ENCODE data around the gene C2orf80. TPM values are rescaled to one million over a fixed set of nuclear protein-coding genes. Genes with fewer than 3 reads are reported as not detected.

Gene C2orf80
- polyA plus RNA-seq, 1 donor from 2014 or later, result 71.5 TPM

DNA sequence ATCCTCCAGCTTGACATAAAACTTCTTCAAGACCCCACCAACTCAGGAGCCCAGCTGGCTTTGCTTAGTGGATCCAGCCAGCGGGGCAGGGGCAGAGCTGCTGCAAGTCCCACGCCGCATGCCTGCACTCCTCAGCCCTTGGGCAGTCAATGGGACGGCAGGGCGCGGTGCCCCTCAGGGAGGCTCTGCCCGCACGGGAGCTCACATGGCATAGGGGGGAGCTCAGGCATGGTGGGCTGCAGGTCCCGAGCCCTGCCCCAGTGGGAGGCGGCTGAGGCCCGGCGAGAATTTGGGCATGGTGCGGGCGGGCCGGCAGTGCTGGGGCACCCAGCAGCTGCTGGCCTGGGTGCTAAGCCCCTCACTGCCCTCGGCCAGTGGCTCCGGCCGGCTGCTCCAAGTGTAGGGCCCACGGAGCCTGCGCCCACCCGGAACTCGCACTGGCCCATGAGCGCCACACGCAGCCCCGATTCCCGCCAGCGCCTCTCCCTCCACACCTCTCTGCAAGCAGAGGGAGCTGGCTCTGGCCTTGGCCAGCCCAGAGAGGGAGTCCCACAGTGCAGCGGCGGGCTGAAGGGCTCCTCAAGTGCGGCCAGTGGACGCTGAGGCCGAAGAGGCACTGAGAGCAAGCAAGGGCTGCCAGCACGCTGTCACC is 37.9 kb upstream of the C2orf80 start:
- H3F3A ChIP-seq (ENCODE audit: insufficient read depth, low read length, poor library complexity, severe bottlenecking), result no peaks in the 10 kb centered on the region
- H2AFZ ChIP-seq (ENCODE audit: low read depth, low read length), result no peak overlapping the region

GRCh38 chr2:208224802-208225201 is 35.0 kb upstream of the C2orf80 start:
- H3K9me3 ChIP-seq (ENCODE audit: low read length), result no peaks in the 10 kb centered on the region
- H3K79me2 ChIP-seq (replicated peaks; ENCODE audit: insufficient read depth, low read length), result no peaks in the 10 kb centered on the region
- no peaks in the 10 kb centered on the region for H4K20me1 ChIP-seq (ENCODE audit: insufficient read depth)
- TF ChIP-seq EZH2 (IDR thresholded peaks at IDR 0.05; ENCODE audit: borderline replicate concordance, insufficient read depth, low read length, poor library complexity, severe bottlenecking) (no peak), CTCF (IDR thresholded peaks at IDR 0.05; ENCODE audit: poor library complexity, severe bottlenecking) (no peak), EP300 (conservative IDR thresholded peaks at IDR 0.05; ENCODE audit: poor library complexity, severe bottlenecking) (no peak)
- no peaks in the 10 kb centered on the region for H3K36me3 ChIP-seq (ENCODE audit: insufficient read depth, low read length)
- no peak overlapping the region for H3K27ac ChIP-seq (ENCODE audit: low read length)
- no peak overlapping the region for H3K4me3 ChIP-seq (ENCODE audit: low read length)
- no peak overlapping the region for H3K4me2 ChIP-seq (ENCODE audit: low read length)
- H3F3A ChIP-seq (ENCODE audit: insufficient read depth, low read length, poor library complexity, severe bottlenecking), result no peaks in the 10 kb centered on the region
- no peaks in the 10 kb centered on the region for H3K9me2 ChIP-seq (ENCODE audit: insufficient read depth, low read length)
- no peak overlapping the region for H3K9ac ChIP-seq (ENCODE audit: low read length)
- no peaks in the 10 kb centered on the region for H3K27me3 ChIP-seq (ENCODE audit: insufficient read depth, low read depth, low read length)
- no peak overlapping the region for H2AFZ ChIP-seq (ENCODE audit: low read depth, low read length)

More for the DNA sequence above, 37.9 kb upstream of the C2orf80 start:
- H3K9me2 ChIP-seq (ENCODE audit: insufficient read depth, low read length), result no peaks in the 10 kb centered on the region
- H3K9ac ChIP-seq (ENCODE audit: low read length), result no peak overlapping the region
- H4K20me1 ChIP-seq (ENCODE audit: insufficient read depth), result no peaks in the 10 kb centered on the region
- no peaks in the 10 kb centered on the region for H3K79me2 ChIP-seq (replicated peaks; ENCODE audit: insufficient read depth, low read length)
- H3K4me2 ChIP-seq (ENCODE audit: low read length), result no peak overlapping the region
- no peaks in the 10 kb centered on the region for H3K36me3 ChIP-seq (ENCODE audit: insufficient read depth, low read length)
- no peak for TF ChIP-seq EZH2 (IDR thresholded peaks at IDR 0.05; ENCODE audit: borderline replicate concordance, insufficient read depth, low read length, poor library complexity, severe bottlenecking)
- TF ChIP-seq POLR2AphosphoS5 (IDR thresholded peaks at IDR 0.05), result no peak
- no peak for TF ChIP-seq TAF1 (IDR thresholded peaks at IDR 0.05; ENCODE audit: low read depth)
- no peak for TF ChIP-seq REST (IDR thresholded peaks at IDR 0.05; ENCODE audit: borderline replicate concordance)
- no peak for TF ChIP-seq SMC3 (conservative IDR thresholded peaks at IDR 0.05; ENCODE audit: poor library complexity)
- TF ChIP-seq RAD21 (conservative IDR thresholded peaks at IDR 0.05), result no peak
- no peak for TF ChIP-seq EP300 (conservative IDR thresholded peaks at IDR 0.05; ENCODE audit: poor library complexity, severe bottlenecking)
- TF ChIP-seq CTCF (IDR thresholded peaks at IDR 0.05; ENCODE audit: poor library complexity, severe bottlenecking), result no peak
- TF ChIP-seq MXI1 (conservative IDR thresholded peaks at IDR 0.05; ENCODE audit: poor library complexity, severe bottlenecking), result no peak
- no peak overlapping the region for H3K27ac ChIP-seq (ENCODE audit: low read length)
- H3K27me3 ChIP-seq (ENCODE audit: insufficient read depth, low read depth, low read length), result no peaks in the 10 kb centered on the region
- no peak overlapping the region for H3K4me3 ChIP-seq (ENCODE audit: low read length)
- no peaks in the 10 kb centered on the region for H3K9me3 ChIP-seq (ENCODE audit: low read length)

Measured in neural cell (in vitro differentiated cells).